Psoas muscle (tissue), 8 donors: ENCODE data around the gene MRTFA. TPM values are rescaled to one million over a fixed set of nuclear protein-coding genes. Genes with fewer than 3 reads are reported as not detected.
A peak's percentile ranks its signal among the peaks of the same experiment; 100 is the strongest.

Experiments
- ATAC-seq, 4 donors: fragments of 200-7000 bp; cut with Tn5 transposase; one replicate each; pipeline ENCODE4 v1.9.1; 2020; ENCODE audit warnings: moderate library complexity in 3 of 4, mild to moderate bottlenecking in 2 of 4
- DNase-seq, 2 donors: peaks; one replicate each; pipeline ENCODE4 v3.0.0-alpha.2; 2020
- H3K27ac ChIP-seq: fragments of 200-600 bp; one replicate; pipeline ENCODE4 v1.8.0; 2022
- H3K27me3 ChIP-seq, 3 donors: fragments of 200-600 bp in 1 of 3; one replicate each; pipeline versions ENCODE4 v1.6.1 to v1.8.0; 2013 to 2022; ENCODE audit warnings: low read length in 2 of 3, mild to moderate bottlenecking in 2 of 3, moderate library complexity in 1 of 3; ENCODE audit not compliant: insufficient read depth in 3 of 3
- H3K36me3 ChIP-seq, 2 donors: fragments of 200-600 bp in 1 of 2; one replicate each; pipeline versions ENCODE4 v1.6.1 to v1.8.0; 2013 to 2022; ENCODE audit warnings: low read depth in 1 of 2, mild to moderate bottlenecking in 1 of 2, moderate library complexity in 1 of 2; ENCODE audit not compliant: insufficient read depth in 1 of 2
- H3K4me1 ChIP-seq: fragments of 200-600 bp; one replicate; pipeline ENCODE4 v1.8.0; 2022
- H3K4me3 ChIP-seq: fragments of 200-600 bp; one replicate; pipeline ENCODE4 v1.8.0; 2022; ENCODE audit warnings: mild to moderate bottlenecking
- H3K9me3 ChIP-seq: fragments of 200-600 bp; one replicate; pipeline ENCODE4 v1.8.0; 2022
- whole genome bisulfite sequencing, 3 donors: extraction: QIAGEN DNeasy Blood & Tissue Kit; methylation state at CpG; one replicate each; pipeline versions ENCODE4 v1.1.6 to v1.1.7; 2013; 5-methylcytosine and 5-hydroxymethylcytosine counted together
- intact Hi-C, 2 donors: fragments of 100-400 bp; cut with DNase I; formaldehyde crosslinking; loops; one replicate each; pipeline versions ENCODE4 v1.11.0 to v1.14.2; 2022
- polyA plus RNA-seq, 3 donors: library from polyadenylated mRNA; stranded (reverse); fragments of 200-250 nt; gene quantifications; one replicate each; pipeline ENCODE4 v1.2.3, GENCODE V29; 2013
- total RNA-seq, 4 donors: library from RNA; stranded (reverse); fragmentation: NEBNext Ultra II Directional in 2 of 4; extraction: Animal tissue kit (Norgen Biotek cat#: 25700) in 2 of 4; gene quantifications; one replicate each; pipeline versions ENCODE4 v1.2.1 to v1.2.4, GENCODE V29; 2021 to 2023
- TF ChIP-seq, protein P1 (sequence below): fragments of 200-600 bp; IDR thresholded peaks from one replicate; pipeline ENCODE4 v1.8.0; 2022; ENCODE audit warnings: antibody characterized with exemption
- donor health status: healthy with polysubstance abuse.
- donor health status: DM: no; HTN: no; CAD: no; lungs with moderate emphysema.
- donor health status: Bipolar disorder and iron deficiency.
- donor health status: healthy.
- donor health status: DM: yes; HTN: yes; CAD: no.
- donor health status: DM: no; HTN: no; CAD: no.
- donor health status: DM: no; HTN: no; CAD: no.
- donor health status: DM: yes; HTN: yes; CAD: no.

The MRTFA gene
- total and polyA plus RNA-seq, 7 donors: 10.1 to 24.0 (median 15.7) TPM

DNA sequence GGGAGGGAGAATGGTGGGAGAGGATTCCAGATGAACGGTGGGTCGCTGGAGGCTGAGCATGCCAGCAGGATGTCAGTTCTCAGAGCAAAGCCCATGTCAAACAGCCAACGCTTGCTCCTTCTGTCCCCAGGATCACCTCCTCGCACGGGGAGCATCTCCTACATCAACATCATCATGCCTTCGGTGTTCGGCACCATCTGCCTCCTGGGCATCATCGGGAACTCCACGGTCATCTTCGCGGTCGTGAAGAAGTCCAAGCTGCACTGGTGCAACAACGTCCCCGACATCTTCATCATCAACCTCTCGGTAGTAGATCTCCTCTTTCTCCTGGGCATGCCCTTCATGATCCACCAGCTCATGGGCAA lies 44.3 kb upstream of the MRTFA start:
- TF ChIP-seq, protein P1, sequence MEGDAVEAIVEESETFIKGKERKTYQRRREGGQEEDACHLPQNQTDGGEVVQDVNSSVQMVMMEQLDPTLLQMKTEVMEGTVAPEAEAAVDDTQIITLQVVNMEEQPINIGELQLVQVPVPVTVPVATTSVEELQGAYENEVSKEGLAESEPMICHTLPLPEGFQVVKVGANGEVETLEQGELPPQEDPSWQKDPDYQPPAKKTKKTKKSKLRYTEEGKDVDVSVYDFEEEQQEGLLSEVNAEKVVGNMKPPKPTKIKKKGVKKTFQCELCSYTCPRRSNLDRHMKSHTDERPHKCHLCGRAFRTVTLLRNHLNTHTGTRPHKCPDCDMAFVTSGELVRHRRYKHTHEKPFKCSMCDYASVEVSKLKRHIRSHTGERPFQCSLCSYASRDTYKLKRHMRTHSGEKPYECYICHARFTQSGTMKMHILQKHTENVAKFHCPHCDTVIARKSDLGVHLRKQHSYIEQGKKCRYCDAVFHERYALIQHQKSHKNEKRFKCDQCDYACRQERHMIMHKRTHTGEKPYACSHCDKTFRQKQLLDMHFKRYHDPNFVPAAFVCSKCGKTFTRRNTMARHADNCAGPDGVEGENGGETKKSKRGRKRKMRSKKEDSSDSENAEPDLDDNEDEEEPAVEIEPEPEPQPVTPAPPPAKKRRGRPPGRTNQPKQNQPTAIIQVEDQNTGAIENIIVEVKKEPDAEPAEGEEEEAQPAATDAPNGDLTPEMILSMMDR: no peak
- 80 to 86% (median 82%) methylated on average over 15 of the region's 15 CpGs for WGBS, 3 donors
- no peak for ATAC-seq
- Histone ChIP-seq H3K4me3 (no peak overlapping the region), H3K27me3 (peaks cover 0 to 19% (median 6%) of the 10 kb centered on the region in 3 donors), H3K36me3 (no peaks in the 10 kb centered on the region), H3K9me3 (no peaks in the 10 kb centered on the region), H3K4me1 (peaks cover 9% of the 10 kb centered on the region), H3K27ac (no peak overlapping the region)
- intact Hi-C loops: loop anchor here in 1 of 2 donors (5.0 kb wide), 1 partner anchor 76 kb away; no protein-coding TSS in a partner anchor
- no peak for DNase-seq

DNA sequence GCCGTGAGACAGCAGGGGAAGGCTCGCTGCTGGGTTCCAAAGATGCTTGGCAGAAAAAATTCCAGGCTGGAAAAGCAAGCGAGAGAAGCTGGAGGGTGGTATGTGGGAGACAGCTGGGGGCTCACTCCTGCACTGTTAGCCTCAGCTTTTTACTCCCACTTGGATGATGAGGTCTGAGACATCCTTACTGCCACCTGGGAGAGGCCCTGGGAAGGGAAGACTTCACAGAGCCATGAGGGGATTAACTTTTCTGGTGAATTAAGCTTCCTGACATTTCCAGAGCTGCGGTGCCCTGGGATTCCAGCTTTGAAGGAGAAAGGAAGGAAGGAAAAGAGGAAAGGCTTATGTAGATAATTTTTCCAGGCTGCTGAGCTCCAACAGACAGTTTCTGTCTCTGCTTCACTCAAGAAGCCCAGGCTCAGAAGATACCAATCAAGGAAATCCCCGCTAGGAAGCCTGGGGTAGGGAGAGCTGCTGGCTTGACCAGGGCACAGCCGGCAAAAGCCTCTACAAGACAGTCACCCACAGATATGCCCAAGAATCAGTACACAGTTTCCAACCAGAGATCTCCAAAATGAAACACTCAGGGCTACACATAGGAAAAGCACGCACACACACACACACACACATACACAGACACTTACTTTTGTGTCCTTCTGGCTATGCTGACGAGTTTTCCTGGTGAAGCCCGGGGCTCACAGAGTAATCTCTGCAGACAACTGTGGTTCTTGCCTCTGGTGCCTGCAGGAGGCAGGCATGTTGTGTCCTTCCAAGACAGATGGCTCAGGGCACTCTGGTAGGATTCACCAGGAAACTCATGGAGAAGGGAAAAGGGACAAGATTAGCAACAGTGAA lies 43.7 kb upstream of the MRTFA start:
- no peaks in the 10 kb centered on the region for H3K36me3 ChIP-seq
- peaks cover 0 to 19% (median 6%) of the 10 kb centered on the region in 3 donors for H3K27me3 ChIP-seq
- H3K9me3 ChIP-seq: no peaks in the 10 kb centered on the region
- ATAC-seq (no peak), DNase-seq (no peak)
- H3K4me3 ChIP-seq: peak overlapping the region; percentile 29
- peaks cover 9% of the 10 kb centered on the region for H3K4me1 ChIP-seq
- TF ChIP-seq, protein P1: no peak
- intact Hi-C loops: loop anchor here in 1 of 2 donors (5.0 kb wide), 1 partner anchor 77 kb away; no protein-coding TSS in a partner anchor
- 23 to 39% (median 34%) methylated on average over 9 of the region's 9 CpGs for WGBS, 3 donors
- H3K27ac ChIP-seq: no peak overlapping the region

DNA sequence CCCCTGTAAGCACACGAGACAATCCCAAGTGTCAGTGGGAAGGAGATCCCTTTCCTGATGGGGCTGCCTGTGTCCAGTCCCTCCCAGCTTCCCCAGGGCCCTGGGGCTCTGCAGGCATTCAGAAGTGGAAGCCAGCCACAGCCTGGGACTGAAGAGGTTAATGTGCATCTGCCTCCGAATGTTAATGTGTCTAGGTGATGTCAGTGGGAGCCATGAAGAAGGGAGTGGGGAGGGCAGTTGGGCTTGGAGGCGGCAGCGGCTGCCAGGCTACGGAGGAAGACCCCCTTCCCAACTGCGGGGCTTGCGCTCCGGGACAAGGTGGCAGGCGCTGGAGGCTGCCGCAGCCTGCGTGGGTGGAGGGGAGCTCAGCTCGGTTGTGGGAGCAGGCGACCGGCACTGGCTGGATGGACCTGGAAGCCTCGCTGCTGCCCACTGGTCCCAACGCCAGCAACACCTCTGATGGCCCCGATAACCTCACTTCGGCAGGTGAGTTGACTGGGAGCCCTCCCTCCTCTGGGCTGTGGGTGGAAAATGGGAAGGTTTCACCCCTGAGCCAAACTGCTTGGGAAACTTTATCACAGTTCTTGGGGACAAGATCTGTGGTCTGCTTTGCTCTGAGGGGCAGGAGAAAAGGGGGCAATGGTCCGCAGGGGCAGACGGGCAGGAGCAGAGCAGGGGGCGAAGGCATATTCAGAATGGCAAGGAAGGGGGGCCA lies 42.9 kb upstream of the MRTFA start, which contains the start of gene MCHR1:
Gene MCHR1 (plus strand): TSS at position 236 of the 715 bp plus-strand sequence. CDS start 169 bp downstream, at position 405.
- WGBS, 3 donors: 9 to 15% (median 12%) methylated on average over 21 of the region's 21 CpGs
- DNase-seq (no peak), ATAC-seq (no peak)
- peak within 1 kb of the TSS; percentile 29 for H3K4me3 ChIP-seq
- intact Hi-C loops: no loop called here
- H3K27ac ChIP-seq: no peak within 1 kb of the TSS
- TF ChIP-seq, protein P1: no peak
- H3K4me1 ChIP-seq: peaks cover 9% of the 10 kb centered on the region
- H3K9me3 ChIP-seq: no peaks in the 10 kb centered on the region
- no peaks in the 10 kb centered on the region for H3K36me3 ChIP-seq
- H3K27me3 ChIP-seq: peaks cover 0 to 19% (median 6%) of the 10 kb centered on the region in 3 donors

DNA sequence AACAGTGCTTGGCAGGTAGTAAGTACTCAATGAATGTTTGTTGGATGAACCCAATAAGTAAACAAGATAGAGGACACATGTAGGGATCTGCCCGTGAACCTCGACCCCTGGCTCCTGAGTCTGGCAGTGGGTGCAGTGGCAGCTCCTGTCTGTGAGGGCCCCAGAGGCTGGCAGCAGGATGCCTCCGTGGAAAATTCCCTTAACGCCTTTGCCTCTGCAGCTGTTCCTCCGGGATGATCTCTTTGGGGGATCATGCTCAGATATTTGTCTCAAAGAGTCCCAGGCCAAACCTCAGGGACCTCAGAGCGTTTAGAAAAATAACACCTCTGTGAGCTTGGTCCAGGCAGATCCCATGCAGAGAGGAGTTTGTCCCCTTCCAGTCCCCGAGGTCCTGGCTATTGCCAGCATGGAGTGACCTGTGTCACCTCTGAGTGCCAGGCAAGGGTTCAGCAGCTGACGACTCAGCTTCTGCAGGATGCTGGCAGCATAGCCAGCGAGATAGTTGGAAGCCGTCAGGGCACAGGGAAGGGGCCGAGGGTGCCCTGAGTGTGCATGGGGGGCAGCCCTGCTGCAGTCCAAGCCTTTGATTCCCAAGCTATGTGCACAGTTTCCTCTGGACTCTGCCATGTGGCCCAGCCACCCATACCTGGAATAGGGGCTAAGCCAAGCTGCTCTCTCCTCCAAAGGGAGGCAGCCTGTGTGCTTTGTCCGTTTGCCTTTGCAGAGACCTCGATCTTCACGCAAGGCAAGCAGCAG lies 42.2 kb upstream of the MRTFA start:
- Histone ChIP-seq H3K36me3 (no peaks in the 10 kb centered on the region), H3K27ac (no peak overlapping the region), H3K4me1 (peaks cover 9% of the 10 kb centered on the region), H3K4me3 (no peak overlapping the region), H3K9me3 (no peaks in the 10 kb centered on the region), H3K27me3 (peaks cover 0 to 19% (median 6%) of the 10 kb centered on the region in 3 donors)
- intact Hi-C loops: no loop called here
- no peak for DNase-seq
- WGBS, 3 donors: 22 to 41% (median 38%) methylated on average over 14 of the region's 14 CpGs
- ATAC-seq: no peak
- TF ChIP-seq, protein P1: no peak
